B cell (primary cell): ENCODE data around the gene APBA2. TPM values are rescaled to one million over a fixed set of nuclear protein-coding genes. Genes with fewer than 3 reads are reported as not detected.

ENCODE experiments used
- ATAC-seq: fragments of 200-7000 bp; cut with Tn5 transposase; one replicate; pipeline ENCODE4 v1.10.0; 2021; ENCODE audit warnings: low read depth, mild to moderate bottlenecking, moderate number of reproducible peaks, moderate library complexity
- CTCF ChIA-PET: fragments of 350-600 bp; sonication (Branson Sonifier 250); formaldehyde crosslinking; loops from one replicate; lab custom pipeline; 2021; ENCODE audit warnings: antibody characterized with exemption, inconsistent platforms; lab: Charles Lee
- POLR2A ChIA-PET: fragments of 350-600 bp; sonication (Branson Sonifier 250); formaldehyde crosslinking; loops from one replicate; lab custom pipeline; 2021; ENCODE audit warnings: antibody characterized with exemption; lab: Charles Lee
- DNase-seq: peaks from one replicate; pipeline ENCODE4 v3.0.0; 2013
- H2AFZ ChIP-seq: 2 replicates; pipeline ENCODE4 v1.6.1; 2012; ENCODE audit warnings: mild to moderate bottlenecking, low read depth, low read length; ENCODE audit not compliant: insufficient read depth, poor library complexity, severe bottlenecking
- H3K27ac ChIP-seq, 2 donors: 1 replicate in 1 of 2; 2 replicates in 1 of 2; pipeline ENCODE4 v1.5.1; 2012 to 2013; ENCODE audit warnings: low read length in 2 of 2, mild to moderate bottlenecking in 2 of 2, moderate library complexity in 1 of 2
- H3K27me3 ChIP-seq, 4 experiments: fragments of 200-600 bp in 1 of 4; sonication (generic) in 1 of 4; replicated peaks in 1 of 4; 1 replicate in 2 of 4; 2 replicates in 2 of 4; pipeline versions ENCODE4 v1.6.1 to v1.7.0; 2013 to 2016; ENCODE audit warnings: low read length in 3 of 4, mild to moderate bottlenecking in 2 of 4, mixed read lengths in 1 of 4, moderate library complexity in 1 of 4; ENCODE audit not compliant: insufficient read depth in 4 of 4, control insufficient read depth in 3 of 4; ENCODE audit errors: control extremely low read depth in 1 of 4
- H3K36me3 ChIP-seq, 2 experiments: replicated peaks in 1 of 2; 1 replicate in 1 of 2; 2 replicates in 1 of 2; pipeline versions ENCODE4 v1.6.1 to v1.7.1; 2013; ENCODE audit warnings: low read length in 1 of 2; ENCODE audit not compliant: insufficient read depth in 2 of 2, control insufficient read depth in 1 of 2; ENCODE audit errors: control extremely low read depth in 1 of 2, extremely low read depth in 1 of 2
- H3K4me1 ChIP-seq, 2 donors: fragments of 200-600 bp in 1 of 2; sonication (generic) in 1 of 2; 1 replicate in 1 of 2; 2 replicates in 1 of 2; pipeline versions ENCODE4 v1.5.1 to v1.6.1; 2013 to 2017; ENCODE audit warnings: low read length in 2 of 2; ENCODE audit not compliant: control insufficient read depth in 2 of 2, insufficient read depth in 2 of 2
- H3K4me2 ChIP-seq: replicated peaks from 2 replicates; pipeline ENCODE3; 2012; ENCODE audit warnings: mild to moderate bottlenecking, low read depth, low read length; ENCODE audit not compliant: poor library complexity, severe bottlenecking
- H3K4me3 ChIP-seq, 5 experiments: fragments of 200-600 bp in 1 of 5; sonication (generic) in 1 of 5; 1 replicate in 3 of 5; 2 replicates in 2 of 5; pipeline versions ENCODE4 v1.5.1 to v1.7.0; 2011 to 2016; ENCODE audit warnings: low read length in 4 of 5, mild to moderate bottlenecking in 4 of 5, low read depth in 2 of 5, control low read depth in 1 of 5, moderate library complexity in 1 of 5; ENCODE audit not compliant: insufficient read depth in 1 of 5; ENCODE audit errors: control extremely low read depth in 1 of 5, extremely low read depth in 1 of 5
- H3K79me2 ChIP-seq: fragments of 200-600 bp; sonication (generic); one replicate; pipeline ENCODE4 v1.6.0; 2016; ENCODE audit warnings: low read length; ENCODE audit not compliant: control insufficient read depth, insufficient read depth
- H3K9ac ChIP-seq: fragments of 200-600 bp; sonication (generic); 2 replicates; pipeline ENCODE4 v1.6.1; 2017; ENCODE audit warnings: mild to moderate bottlenecking, low read length, moderate library complexity
- H3K9me3 ChIP-seq, 3 donors: one replicate each; pipeline versions ENCODE4 v1.6.1 to v1.7.1; 2013; ENCODE audit warnings: low read length in 2 of 3; ENCODE audit not compliant: control insufficient read depth in 2 of 3, insufficient read depth in 1 of 3; ENCODE audit errors: control extremely low read depth in 1 of 3
- H4K20me1 ChIP-seq: 2 replicates; pipeline ENCODE4 v1.6.0; 2012; ENCODE audit warnings: mild to moderate bottlenecking, low read length; ENCODE audit not compliant: insufficient read depth, control insufficient read depth, poor library complexity, severe bottlenecking
- H3K27ac Mint-ChIP-seq: one replicate; pipeline ENCODE4 v1.8.0; 2021; ENCODE audit warnings: mixed read lengths
- H3K27me3 Mint-ChIP-seq: one replicate; pipeline ENCODE4 v1.8.0; 2021; ENCODE audit warnings: mixed read lengths
- H3K4me1 Mint-ChIP-seq: one replicate; pipeline ENCODE4 v1.8.0; 2021; ENCODE audit warnings: mixed read lengths
- H3K4me3 Mint-ChIP-seq: one replicate; pipeline ENCODE4 v1.8.0; 2021; ENCODE audit warnings: mixed read lengths
- H3K9me3 Mint-ChIP-seq: one replicate; pipeline ENCODE4 v1.8.0; 2022; ENCODE audit warnings: mixed read lengths; ENCODE audit not compliant: insufficient read depth
- CTCF ChIP-seq: fragments of 200-600 bp; IDR thresholded peaks from one replicate; pipeline ENCODE4 v1.8.0; 2022; ENCODE audit warnings: antibody characterized with exemption, mild to moderate bottlenecking
- EZH2 ChIP-seq: IDR thresholded peaks from 2 replicates; pipeline ENCODE4 v1.6.1; 2012; ENCODE audit warnings: borderline replicate concordance, low read depth, mild to moderate bottlenecking, moderate library complexity, low read length; ENCODE audit not compliant: insufficient read depth, poor library complexity, severe bottlenecking
- WGBS: methylation state at CpG from one replicate; pipeline ENCODE4 v1.1.5; 2013; ENCODE audit warnings: missing lambda C conversion rate; ENCODE audit not compliant: insufficient coverage; 5-methylcytosine and 5-hydroxymethylcytosine counted together
- intact Hi-C: fragments of 100-400 bp; cut with micrococcal nuclease; formaldehyde crosslinking; loops from one replicate; pipeline ENCODE4 v1.10.0; 2022
- polyA plus RNA-seq: library from polyadenylated mRNA; depleted of rRNA; stranded (reverse); fragments of >200 nt; gene quantifications from 2 replicates; pipeline ENCODE4 v1.2.3, GENCODE V29; 2012
- total RNA-seq, 2 donors: library from RNA; stranded (reverse); fragments of 120-200 nt in 1 of 2; gene quantifications; 1 replicate in 1 of 2; 2 replicates in 1 of 2; pipeline versions ENCODE4 v1.2.3 to v1.2.4, GENCODE V29; 2013 to 2022

APBA2 gene
- total and polyA plus RNA-seq, 2 donors (not counting 1 experiment from before 2014, with no cell fraction given) = 0.19 TPM; not detected in 1

DNA sequence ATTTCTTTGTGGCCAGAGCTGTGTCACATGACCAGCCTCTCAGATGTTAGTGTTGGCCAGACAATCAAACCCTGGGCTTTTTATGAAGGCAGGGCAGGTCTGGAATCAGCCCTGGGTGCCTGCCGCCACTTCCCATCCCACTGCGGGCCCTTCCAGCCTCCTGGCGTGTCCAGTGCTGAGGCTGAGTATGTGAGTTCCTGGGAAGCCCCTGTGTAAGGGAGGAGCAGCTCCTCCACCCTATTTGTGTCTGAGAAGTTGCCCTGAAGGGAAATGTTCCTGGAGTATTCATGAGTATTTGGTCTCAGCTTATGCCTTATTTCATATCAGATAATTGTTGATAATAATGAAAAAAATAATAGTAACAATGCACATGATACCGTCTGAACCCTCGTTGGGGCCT, 193.7 kb downstream of the APBA2 start:
- H3K79me2 ChIP-seq = no peaks in the 10 kb centered on the region
- H3K4me2 ChIP-seq = no peak overlapping the region
- no peaks in the 10 kb centered on the region for H3K27me3 Mint-ChIP-seq
- no peak overlapping the region for H3K27ac ChIP-seq
- H3K4me1 Mint-ChIP-seq = no peaks in the 10 kb centered on the region
- TF ChIP-seq CTCF (no peak), EZH2 (no peak)
- no peaks in the 10 kb centered on the region for H3K4me1 ChIP-seq
- no peak overlapping the region for H3K4me3 Mint-ChIP-seq
- DNase-seq = no peak
- no peak overlapping the region for H2AFZ ChIP-seq
- 94% methylated on average over 3 of the region's 5 CpGs for WGBS
- H3K27me3 ChIP-seq = no peaks in the 10 kb centered on the region
- POLR2A ChIA-PET = no interaction called here
- no peak overlapping the region for H3K27ac Mint-ChIP-seq
- H3K9me3 ChIP-seq = no peaks in the 10 kb centered on the region
- intact Hi-C loops = no loop called here
- no peak overlapping the region for H3K4me3 ChIP-seq
- no peaks in the 10 kb centered on the region for H3K36me3 ChIP-seq
- no peak overlapping the region for H3K9ac ChIP-seq
- no peaks in the 10 kb centered on the region for H3K9me3 Mint-ChIP-seq
- CTCF ChIA-PET = no interaction called here
- H4K20me1 ChIP-seq = no peaks in the 10 kb centered on the region
- ATAC-seq = no peak

DNA sequence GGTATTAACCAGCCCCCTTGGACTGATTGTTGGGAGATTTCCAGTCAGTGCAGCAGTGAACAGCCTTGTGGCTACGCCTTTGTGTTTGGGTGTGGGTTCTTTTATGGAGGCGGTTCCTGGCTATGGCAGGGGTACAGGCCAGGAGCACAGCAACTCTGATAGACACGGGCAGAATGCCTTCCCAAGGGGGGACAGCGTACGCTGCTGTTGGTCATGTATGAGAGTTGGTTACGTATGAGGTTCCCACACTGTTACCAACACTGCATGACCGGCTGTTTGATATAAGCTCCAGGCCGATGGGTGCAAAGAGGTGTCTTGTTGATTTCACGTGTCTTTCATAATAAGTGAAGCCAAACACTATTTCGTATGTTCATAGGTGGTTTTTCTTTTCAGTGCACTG, 196.0 kb downstream of the APBA2 start:
- Histone ChIP-seq H4K20me1 (no peaks in the 10 kb centered on the region), H3K36me3 (no peaks in the 10 kb centered on the region), H3K4me1 (no peaks in the 10 kb centered on the region), H3K4me3 (no peak overlapping the region), H2AFZ (no peak overlapping the region), H3K79me2 (no peaks in the 10 kb centered on the region), H3K27ac (no peak overlapping the region), H3K9ac (no peak overlapping the region), H3K4me2 (no peak overlapping the region), H3K9me3 (peaks cover 0 to 1% (median 0%) of the 10 kb centered on the region in 3 donors), H3K27me3 (no peaks in the 10 kb centered on the region)
- no peak for ATAC-seq
- ChIA-PET CTCF (no interaction called here), POLR2A (no interaction called here)
- intact Hi-C loops = no loop called here
- Mint-ChIP-seq H3K9me3 (no peaks in the 10 kb centered on the region), H3K4me3 (no peak overlapping the region), H3K4me1 (no peaks in the 10 kb centered on the region), H3K27ac (no peak overlapping the region), H3K27me3 (no peaks in the 10 kb centered on the region)
- 97% methylated on average over 5 of the region's 10 CpGs for WGBS
- TF ChIP-seq EZH2 = no peak
- TF ChIP-seq CTCF = no peak
- DNase-seq = no peak
